Ovary (tissue), 10 donors: Measurements from ENCODE around the gene ZMYND15. TPM values are rescaled to one million over a fixed set of nuclear protein-coding genes. Genes with fewer than 3 reads are reported as not detected.
"Not testable (repeated sequence)": the region's sequence is repeated elsewhere in the genome, so short reads cannot be mapped to it uniquely, and the experiment has no call there.

Source experiments
- DNase-seq, 5 donors: peaks; one replicate each; pipeline ENCODE4 v3.0.0-alpha.2; 2019 to 2020
- H3K27ac ChIP-seq, 2 donors: fragments of 200-600 bp; one replicate each; pipeline versions ENCODE4 v1.5.1 to v1.8.0; 2019 to 2022
- H3K27me3 ChIP-seq: fragments of 200-600 bp; one replicate; pipeline ENCODE4 v1.8.0; 2022
- H3K36me3 ChIP-seq: fragments of 200-600 bp; sonication (generic); one replicate; pipeline ENCODE4 v1.5.1; 2019
- H3K4me1 ChIP-seq: one replicate; pipeline ENCODE4 v1.8.1; 2013; ENCODE audit warnings: mild to moderate bottlenecking, moderate library complexity; ENCODE audit not compliant: insufficient read depth
- H3K4me3 ChIP-seq: fragments of 200-600 bp; sonication (generic); one replicate; pipeline ENCODE4 v1.5.1; 2017
- H3K9me3 ChIP-seq, 2 donors: fragments of 200-600 bp in 1 of 2; sonication (generic) in 1 of 2; one replicate each; pipeline versions ENCODE4 v1.5.1 to v1.8.1; 2013 to 2019; ENCODE audit warnings: mild to moderate bottlenecking in 1 of 2, moderate library complexity in 1 of 2
- EP300 ChIP-seq: sonication (generic); formaldehyde crosslinking; IDR thresholded peaks from one replicate; pipeline ENCODE4 v1.6.1; 2017; ENCODE audit warnings: antibody characterized with exemption
- POLR2A ChIP-seq: fragments of 450-650 bp; IDR thresholded peaks from one replicate; pipeline ENCODE4 v1.6.1; 2017; ENCODE audit warnings: antibody characterized with exemption, mild to moderate bottlenecking, moderate library complexity
- WGBS, 3 donors: extraction: QIAGEN DNeasy Blood & Tissue Kit in 1 of 3; methylation state at CpG; one replicate each; pipeline versions ENCODE4 v1.1.5 to v1.1.7; 2013 to 2017; 5-methylcytosine and 5-hydroxymethylcytosine counted together
- intact Hi-C, 4 donors: fragments of 100-400 bp; cut with DNase I; formaldehyde crosslinking; loops; one replicate each; pipeline versions ENCODE4 v1.11.0 to v1.15.1; 2022 to 2023
- long read RNA-seq, 3 donors: library from polyadenylated mRNA in 2 of 3; unstranded in 2 of 3; transcript quantifications; one replicate each; pipeline ENCODE4 v2.0.0 and lab custom pipeline, GENCODE V29; 2021 to 2026
- polyA plus RNA-seq, 2 donors: library from polyadenylated mRNA; stranded (reverse); fragments of 200-250 nt in 1 of 2; fragments of 350-450 nt in 1 of 2; fragmentation: Illumina TruSeq in 1 of 2; extraction: RNeasy Lipid Tissue Mini Kit (QIAGEN cat#74804) in 1 of 2; gene quantifications; one replicate each; pipeline ENCODE4 v1.2.3, GENCODE V29; 2013 to 2014
- total RNA-seq, 7 donors: library from RNA; depleted of rRNA in 2 of 7; stranded (reverse); fragments of >200 nt in 2 of 7; fragmentation: NEBNext Ultra II Directional in 3 of 7; extraction: Animal tissue kit (Norgen Biotek cat#: 25700) in 3 of 7; gene quantifications; one replicate each; pipeline versions ENCODE4 v1.1.0 to v1.2.4, GENCODE V29; 2016 to 2023
- TF ChIP-seq, protein P1 (sequence below), 3 donors: fragments of 450-650 bp in 2 of 3; fragments of 200-600 bp in 1 of 3; IDR thresholded peaks; one replicate each; pipeline versions ENCODE4 v1.5.1 to v1.8.0; 2016 to 2022; ENCODE audit warnings: antibody characterized with exemption in 3 of 3, mild to moderate bottlenecking in 1 of 3
- donor health status: DM: no; HTN: no; CAD: no; lungs with moderate emphysema.
- donor health status: DM: no; HTN: no; CAD: no.
- donor health status: Bipolar disorder and iron deficiency.
- donor health status: DM: yes; HTN: yes; CAD: no.
- donor health status: DM: no; HTN: no; CAD: no.
- donor health status: DM: yes; HTN: yes; CAD: no.

ZMYND15 gene, protein sequence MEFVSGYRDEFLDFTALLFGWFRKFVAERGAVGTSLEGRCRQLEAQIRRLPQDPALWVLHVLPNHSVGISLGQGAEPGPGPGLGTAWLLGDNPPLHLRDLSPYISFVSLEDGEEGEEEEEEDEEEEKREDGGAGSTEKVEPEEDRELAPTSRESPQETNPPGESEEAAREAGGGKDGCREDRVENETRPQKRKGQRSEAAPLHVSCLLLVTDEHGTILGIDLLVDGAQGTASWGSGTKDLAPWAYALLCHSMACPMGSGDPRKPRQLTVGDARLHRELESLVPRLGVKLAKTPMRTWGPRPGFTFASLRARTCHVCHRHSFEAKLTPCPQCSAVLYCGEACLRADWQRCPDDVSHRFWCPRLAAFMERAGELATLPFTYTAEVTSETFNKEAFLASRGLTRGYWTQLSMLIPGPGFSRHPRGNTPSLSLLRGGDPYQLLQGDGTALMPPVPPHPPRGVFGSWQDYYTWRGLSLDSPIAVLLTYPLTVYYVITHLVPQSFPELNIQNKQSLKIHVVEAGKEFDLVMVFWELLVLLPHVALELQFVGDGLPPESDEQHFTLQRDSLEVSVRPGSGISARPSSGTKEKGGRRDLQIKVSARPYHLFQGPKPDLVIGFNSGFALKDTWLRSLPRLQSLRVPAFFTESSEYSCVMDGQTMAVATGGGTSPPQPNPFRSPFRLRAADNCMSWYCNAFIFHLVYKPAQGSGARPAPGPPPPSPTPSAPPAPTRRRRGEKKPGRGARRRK
- total RNA-seq (1 to 10 TPM in 3 of 7 donors, under 1 TPM in 4; 0.36 to 1.4 (median 0.99) TPM), polyA plus RNA-seq (under 1 TPM; 0.33 to 0.57 TPM)
- long read RNA-seq, donor 1, result 0 reads
- long read RNA-seq, donor 2, result 0 reads
- long read RNA-seq, donor 3, result 0 reads

DNA sequence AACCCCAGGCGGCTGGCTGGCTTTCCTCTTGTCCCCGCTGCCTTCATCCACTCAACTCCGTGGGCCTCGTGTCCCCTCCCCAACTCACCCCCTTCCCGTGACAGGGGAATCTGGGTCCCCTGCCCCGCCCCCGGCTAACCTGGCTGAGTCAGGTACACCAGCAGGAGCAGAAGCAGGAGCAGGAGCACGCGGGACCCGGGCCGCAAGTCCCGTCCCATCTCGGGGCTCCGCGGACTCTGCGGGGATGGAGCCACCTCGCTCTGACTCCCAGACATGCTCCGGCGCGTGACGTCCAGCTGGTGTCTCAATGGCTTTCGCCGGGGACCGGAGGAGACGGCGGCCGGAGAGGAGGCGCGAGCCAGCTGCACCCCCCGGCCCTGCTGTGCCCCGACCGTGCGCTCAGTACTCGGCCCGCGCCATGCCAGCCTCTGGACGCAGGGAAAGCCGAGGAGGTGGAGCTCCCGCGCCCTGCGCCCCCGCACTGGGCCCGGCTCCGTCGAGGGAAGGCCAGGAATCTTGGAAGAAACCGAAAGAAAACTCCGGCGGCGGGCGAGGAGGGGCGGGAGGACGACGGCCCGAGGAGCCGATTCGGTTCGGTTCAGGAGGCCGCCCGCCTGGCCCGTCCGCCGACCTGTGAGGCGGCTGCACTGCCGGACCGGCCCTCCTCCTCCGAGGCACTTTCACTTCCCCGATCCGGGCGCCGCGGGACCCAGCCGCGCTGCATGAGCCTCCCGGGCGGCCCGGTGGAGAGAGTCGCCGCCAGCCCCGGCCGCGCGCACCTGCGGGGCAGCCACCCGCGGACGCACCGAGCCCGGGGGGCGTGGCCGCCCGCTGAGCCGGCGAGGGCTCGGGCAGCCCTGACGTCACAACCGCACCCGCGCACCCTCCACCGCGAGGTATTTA lies at the start of gene ZMYND15, which contains the start of gene CXCL16:
Gene ZMYND15 (plus strand): TSS at position 712 of the 903 bp plus-strand sequence. CDS start 716 bp downstream, outside the sequence.
Gene CXCL16 (minus strand): TSS at position 807 of the 903 bp plus-strand sequence. CDS start 589 bp downstream, at position 218.
- intact Hi-C loops, result loop anchor here in 1 of 4 donors (10.0 kb wide), 1 partner anchor 45 kb away; the partner anchor contains the start of genes GLTPD2 and VMO1
- Histone ChIP-seq H3K4me3 (peak within 1 kb of the TSS; percentile 51), H3K27ac (peak within 1 kb of the TSS in 1 of 2 donors; percentile 46), H3K9me3 (no peaks in the 10 kb centered on the region), H3K36me3 (no peaks in the 10 kb centered on the region), H3K27me3 (no peaks in the 10 kb centered on the region), H3K4me1 (peaks cover 5% of the 10 kb centered on the region)
- 0 to 1% (median 1%) methylated on average over 60 to 100 of the region's 100 CpGs for WGBS, 3 donors
- TF ChIP-seq, protein P1, sequence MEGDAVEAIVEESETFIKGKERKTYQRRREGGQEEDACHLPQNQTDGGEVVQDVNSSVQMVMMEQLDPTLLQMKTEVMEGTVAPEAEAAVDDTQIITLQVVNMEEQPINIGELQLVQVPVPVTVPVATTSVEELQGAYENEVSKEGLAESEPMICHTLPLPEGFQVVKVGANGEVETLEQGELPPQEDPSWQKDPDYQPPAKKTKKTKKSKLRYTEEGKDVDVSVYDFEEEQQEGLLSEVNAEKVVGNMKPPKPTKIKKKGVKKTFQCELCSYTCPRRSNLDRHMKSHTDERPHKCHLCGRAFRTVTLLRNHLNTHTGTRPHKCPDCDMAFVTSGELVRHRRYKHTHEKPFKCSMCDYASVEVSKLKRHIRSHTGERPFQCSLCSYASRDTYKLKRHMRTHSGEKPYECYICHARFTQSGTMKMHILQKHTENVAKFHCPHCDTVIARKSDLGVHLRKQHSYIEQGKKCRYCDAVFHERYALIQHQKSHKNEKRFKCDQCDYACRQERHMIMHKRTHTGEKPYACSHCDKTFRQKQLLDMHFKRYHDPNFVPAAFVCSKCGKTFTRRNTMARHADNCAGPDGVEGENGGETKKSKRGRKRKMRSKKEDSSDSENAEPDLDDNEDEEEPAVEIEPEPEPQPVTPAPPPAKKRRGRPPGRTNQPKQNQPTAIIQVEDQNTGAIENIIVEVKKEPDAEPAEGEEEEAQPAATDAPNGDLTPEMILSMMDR (IDR thresholded peaks at IDR 0.05), result no peak
- TF ChIP-seq EP300 (no peak), POLR2A (no peak)
- DNase-seq, result peak; percentile 42 to 74 (median 57)

DNA sequence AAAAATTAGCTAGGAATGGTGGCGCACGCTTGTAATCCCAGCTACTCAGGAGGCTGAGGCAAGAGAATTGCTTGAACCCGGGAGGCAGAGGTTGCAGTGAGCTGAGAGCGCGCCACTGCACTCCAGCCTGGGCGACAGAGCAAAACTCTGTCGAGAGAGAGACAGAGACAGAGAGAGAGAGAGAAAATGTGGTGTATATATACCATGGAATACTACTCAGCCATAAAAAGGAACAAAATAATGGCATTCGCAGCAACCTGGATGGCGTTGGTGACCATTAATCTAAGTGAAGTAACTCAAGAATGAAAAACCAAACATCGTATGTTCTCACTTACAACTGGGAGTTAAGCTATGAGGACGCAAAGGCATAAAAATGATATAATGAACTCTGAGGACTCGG lies 49.8 kb upstream of the ZMYND15 start:
- H3K36me3 ChIP-seq, H3K4me3 ChIP-seq, DNase-seq, H3K27ac ChIP-seq, H3K27me3 ChIP-seq, intact Hi-C loops, H3K4me1 ChIP-seq, H3K9me3 ChIP-seq: not testable (repeated sequence)
- 87 to 90% (median 88%) methylated on average over 12 of the region's 12 CpGs for WGBS, 3 donors

DNA sequence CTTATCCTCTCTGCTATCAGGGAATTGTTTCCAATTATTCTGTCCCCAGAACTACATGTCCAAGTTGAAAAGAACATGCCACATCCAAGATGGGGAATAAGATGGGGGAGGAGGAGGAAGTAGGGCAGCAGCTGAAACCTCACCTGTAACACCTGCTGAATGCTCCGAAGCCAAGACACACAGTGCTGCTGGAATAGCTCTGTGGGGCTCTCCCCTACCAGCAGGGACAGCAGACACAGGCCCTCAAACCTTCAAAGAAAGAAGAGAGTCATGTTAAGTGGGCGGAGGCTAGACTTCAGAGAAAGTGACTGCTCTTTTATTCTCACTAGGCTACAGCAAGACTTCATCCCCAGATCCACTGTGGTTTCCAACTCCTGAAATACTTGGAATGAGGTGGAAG lies 48.9 kb upstream of the ZMYND15 start:
- H3K36me3 ChIP-seq, result no peaks in the 10 kb centered on the region
- 91 to 97% (median 95%) methylated on average over 2 of the region's 2 CpGs for WGBS, 3 donors
- no peaks in the 10 kb centered on the region for H3K9me3 ChIP-seq
- no peaks in the 10 kb centered on the region for H3K27me3 ChIP-seq
- H3K4me1 ChIP-seq, result no peaks in the 10 kb centered on the region
- TF ChIP-seq POLR2A (no peak), EP300 (no peak)
- TF ChIP-seq, protein P1 (IDR thresholded peaks at IDR 0.05), result no peak
- intact Hi-C loops, result no loop called here
- DNase-seq, result no peak
- no peak overlapping the region for H3K27ac ChIP-seq
- H3K4me3 ChIP-seq, result no peak overlapping the region

DNA sequence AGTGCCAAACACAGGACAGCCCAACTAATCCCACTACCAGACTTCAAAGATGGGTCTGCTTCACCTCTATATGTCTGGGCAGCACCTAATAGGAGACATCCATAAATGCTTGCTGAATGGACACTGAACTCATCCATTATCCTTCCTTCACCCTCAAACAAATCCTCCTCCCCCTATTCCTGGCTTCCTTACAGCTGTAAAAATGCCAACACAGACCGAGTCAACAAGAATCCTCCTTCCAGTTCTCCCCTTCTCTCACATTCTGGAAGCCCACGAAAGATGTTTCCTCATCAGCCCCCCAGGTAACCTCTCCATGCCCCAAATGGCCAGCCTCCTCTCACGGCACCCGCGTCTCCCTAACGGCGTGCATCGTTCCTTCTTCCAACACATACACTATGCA lies 47.9 kb upstream of the ZMYND15 start:
- Histone ChIP-seq H3K36me3 (no peaks in the 10 kb centered on the region), H3K9me3 (no peaks in the 10 kb centered on the region), H3K27ac (no peak overlapping the region), H3K4me1 (no peaks in the 10 kb centered on the region), H3K4me3 (no peak overlapping the region), H3K27me3 (no peaks in the 10 kb centered on the region)
- TF ChIP-seq, protein P1 (IDR thresholded peaks at IDR 0.05), result no peak
- TF ChIP-seq POLR2A, result no peak
- no peak for TF ChIP-seq EP300
- 37 to 59% (median 47%) methylated on average over 8 of the region's 8 CpGs for WGBS, 3 donors
- intact Hi-C loops, result no loop called here
- no peak for DNase-seq
